Activated CD4-positive, alpha-beta T cell treated with anti-CD3 and anti-CD28 coated beads for 48 hours (primary cell): ENCODE results near the gene ACAA2.
"Not testable (repeated sequence)": the region's sequence is repeated elsewhere in the genome, so short reads cannot be mapped to it uniquely, and the experiment has no call there.

Experiments used
- DNase-seq: peaks from one replicate; pipeline ENCODE4 v3.0.0-alpha.2; 2020

The ACAA2 gene

GRCh38 chr18:49808553-49809191 is 4.7 kb downstream of the ACAA2 start:
- not testable (repeated sequence) for DNase-seq

GRCh38 chr18:49804096-49804495 is 9.2 kb downstream of the ACAA2 start:
- no peak for DNase-seq

- no peak for DNase-seq
These were observed 10.7 kb downstream of the ACAA2 start for GRCh38 chr18:49802623-49803022.

GRCh38 chr18:49800491-49800890 is 12.8 kb downstream of the ACAA2 start:
- not testable (repeated sequence) for DNase-seq

- DNase-seq, result not testable (repeated sequence)
These were observed 13.5 kb downstream of the ACAA2 start for GRCh38 chr18:49799806-49800205.

- DNase-seq, result no peak
These were observed 15.3 kb downstream of the ACAA2 start for GRCh38 chr18:49798001-49798400.

- no peak for DNase-seq
These were observed 17.5 kb downstream of the ACAA2 start for GRCh38 chr18:49795612-49796552.

- no peak for DNase-seq
These were observed 18.6 kb downstream of the ACAA2 start for GRCh38 chr18:49794743-49795142.

- peak; percentile 15 for DNase-seq
These were observed 23.7 kb downstream of the ACAA2 start for GRCh38 chr18:49789560-49790134.

- DNase-seq, result no peak
These were observed 24.9 kb downstream of the ACAA2 start for GRCh38 chr18:49788327-49788898.

GRCh38 chr18:49786019-49786720 is 27.2 kb downstream of the ACAA2 start:
- no peak for DNase-seq

- DNase-seq, result no peak
These were observed 28.7 kb downstream of the ACAA2 start for GRCh38 chr18:49784427-49785185.

GRCh38 chr18:49783631-49784030 is 29.7 kb downstream of the ACAA2 start:
- DNase-seq, result not testable (repeated sequence)

GRCh38 chr18:49778826-49779465 is 34.4 kb downstream of the ACAA2 start:
- no peak for DNase-seq

- DNase-seq, result no peak
These were observed 44.1 kb downstream of the ACAA2 start for GRCh38 chr18:49769047-49769728.

- DNase-seq, result peak; percentile 26
These were observed 45.3 kb downstream of the ACAA2 start for GRCh38 chr18:49768051-49768391.

- no peak for DNase-seq
These were observed 46.0 kb downstream of the ACAA2 start for GRCh38 chr18:49767111-49768050.

- DNase-seq, result no peak
These were observed 46.7 kb downstream of the ACAA2 start for GRCh38 chr18:49766646-49767045.

GRCh38 chr18:49764032-49764431 is 49.3 kb downstream of the ACAA2 start:
- no peak for DNase-seq

- DNase-seq, result no peak
These were observed 49.7 kb downstream of the ACAA2 start for GRCh38 chr18:49763590-49763989.
